Activated naive CD8-positive, alpha-beta T cell (primary cell): ENCODE data around the gene USP6NL.
"Not testable (repeated sequence)": the region's sequence is repeated elsewhere in the genome, so short reads cannot be mapped to it uniquely, and the experiment has no call there.

Source experiments
- H3K27ac Mint-ChIP-seq: one replicate; pipeline ENCODE4 v1.8.0; 2021; ENCODE audit warnings: mixed read lengths
- H3K27me3 Mint-ChIP-seq: one replicate; pipeline ENCODE4 v1.8.0; 2021; ENCODE audit warnings: mixed read lengths
- H3K36me3 Mint-ChIP-seq: one replicate; pipeline ENCODE4 v1.8.0; 2021; ENCODE audit warnings: mixed read lengths
- H3K4me1 Mint-ChIP-seq: one replicate; pipeline ENCODE4 v1.8.0; 2021; ENCODE audit warnings: low read depth, mixed read lengths
- H3K4me3 Mint-ChIP-seq: one replicate; pipeline ENCODE4 v1.8.0; 2021; ENCODE audit warnings: mild to moderate bottlenecking, mixed read lengths
- H3K9me3 Mint-ChIP-seq: one replicate; pipeline ENCODE4 v1.8.0; 2021; ENCODE audit warnings: low read depth, mixed read lengths

USP6NL gene

DNA sequence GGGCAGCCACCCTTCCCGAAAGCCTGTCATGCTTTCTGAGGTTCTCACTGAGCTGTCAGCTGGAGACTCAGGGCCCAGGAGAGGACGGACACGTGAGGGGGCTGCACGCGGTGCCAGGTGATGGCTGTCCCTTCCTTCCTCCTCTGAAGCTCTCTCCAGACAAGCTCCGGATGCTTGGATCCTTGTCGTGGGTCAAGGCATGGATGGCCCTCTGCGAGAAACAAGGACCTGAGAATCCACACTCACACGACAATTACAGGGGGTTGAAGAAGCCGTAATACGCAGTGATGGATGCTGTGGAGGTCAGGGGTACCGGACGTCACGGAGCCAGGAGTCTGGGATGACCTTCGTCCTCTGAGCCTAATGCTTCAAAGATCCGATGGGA lies 170.3 kb downstream of the USP6NL start:
- H3K27ac Mint-ChIP-seq: peak overlapping the region; percentile 86
- H3K27me3 Mint-ChIP-seq: peaks cover 1% of the 10 kb centered on the region

DNA sequence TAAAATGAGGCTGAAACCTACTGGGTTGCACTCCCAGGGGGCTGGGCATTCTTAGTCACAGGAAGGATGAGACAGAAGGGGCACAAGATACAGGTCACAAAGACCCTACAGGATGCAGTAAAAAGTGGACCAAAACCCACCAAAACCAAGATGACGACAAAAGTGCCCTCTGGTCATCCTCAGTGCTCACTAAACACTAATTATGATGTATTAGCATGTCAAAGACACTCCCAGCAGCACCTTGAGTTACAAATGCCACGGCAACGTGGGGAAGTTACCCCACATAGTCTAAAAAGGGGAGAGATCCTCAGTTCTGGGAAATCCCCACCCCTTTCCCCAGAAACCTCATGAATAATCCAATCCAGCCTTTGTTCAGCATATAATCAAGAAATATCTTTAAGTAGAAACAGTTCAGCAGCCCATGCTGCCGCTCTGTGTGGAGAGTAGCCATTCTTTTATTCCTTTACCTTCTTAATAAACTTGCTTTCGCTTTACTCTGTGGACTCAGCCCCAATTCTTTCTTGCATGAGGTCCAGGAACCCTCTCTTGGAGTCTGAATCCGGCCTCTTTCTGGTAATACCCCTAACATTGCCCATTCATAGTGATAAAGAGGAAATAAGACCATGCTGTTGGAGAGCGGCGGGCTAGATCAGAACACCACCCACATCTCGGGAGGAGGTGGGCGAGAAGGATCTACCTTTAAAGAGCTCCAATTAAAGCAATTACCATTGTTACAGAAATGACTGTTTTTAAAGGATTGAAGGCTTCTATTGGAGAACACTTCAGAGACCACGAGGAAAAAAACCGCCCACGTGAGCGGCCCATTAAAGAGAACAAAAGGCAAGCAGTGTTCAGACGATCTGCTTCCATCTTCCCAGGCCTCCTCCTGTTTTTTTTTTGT lies 170.9 kb downstream of the USP6NL start:
- Mint-ChIP-seq H3K27ac (peak overlapping the region; percentile 86), H3K4me3 (peak overlapping the region; percentile 30), H3K36me3 (no peaks in the 10 kb centered on the region), H3K27me3 (no peaks in the 10 kb centered on the region), H3K9me3 (no peaks in the 10 kb centered on the region), H3K4me1 (peaks cover 17% of the 10 kb centered on the region)

More for the DNA sequence above, 170.3 kb downstream of the USP6NL start:
- no peaks in the 10 kb centered on the region for H3K9me3 Mint-ChIP-seq
- peaks cover 22% of the 10 kb centered on the region for H3K4me1 Mint-ChIP-seq
- H3K36me3 Mint-ChIP-seq: no peaks in the 10 kb centered on the region
- no peak overlapping the region for H3K4me3 Mint-ChIP-seq

DNA sequence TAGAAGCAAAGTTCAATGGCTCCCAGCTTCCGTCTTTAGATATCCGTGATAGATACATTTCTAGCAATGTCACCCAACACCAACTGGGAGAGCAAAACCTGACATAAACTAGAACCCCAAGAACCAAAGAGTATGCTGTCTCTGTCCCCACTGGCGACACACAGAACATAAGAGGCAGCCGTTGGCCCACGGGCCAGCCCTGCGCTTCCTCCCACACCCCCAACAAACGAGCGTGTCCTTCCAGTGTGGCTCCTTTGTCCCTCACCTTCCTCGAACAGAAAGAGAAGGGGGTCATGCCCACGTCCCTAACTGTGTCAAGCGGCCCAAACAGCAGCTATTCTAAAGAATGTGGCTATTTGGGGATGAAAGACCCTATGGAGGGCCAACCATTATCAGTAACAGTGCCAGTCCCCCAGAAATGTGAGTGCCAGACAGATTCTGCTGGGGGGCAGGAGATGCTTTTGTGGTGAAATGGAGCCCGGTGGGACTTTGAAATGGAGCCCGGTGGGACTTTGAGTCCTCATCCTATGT lies 171.9 kb downstream of the USP6NL start:
- H3K27me3 Mint-ChIP-seq: no peaks in the 10 kb centered on the region
- peaks cover 20% of the 10 kb centered on the region for H3K4me1 Mint-ChIP-seq
- H3K9me3 Mint-ChIP-seq: no peaks in the 10 kb centered on the region
- no peaks in the 10 kb centered on the region for H3K36me3 Mint-ChIP-seq
- no peak overlapping the region for H3K27ac Mint-ChIP-seq
- no peak overlapping the region for H3K4me3 Mint-ChIP-seq

GRCh38 chr10:11437391-11438142 lies 173.9 kb downstream of the USP6NL start:
- no peak overlapping the region for H3K4me3 Mint-ChIP-seq
- no peaks in the 10 kb centered on the region for H3K36me3 Mint-ChIP-seq
- H3K4me1 Mint-ChIP-seq: peaks cover 20% of the 10 kb centered on the region
- no peaks in the 10 kb centered on the region for H3K9me3 Mint-ChIP-seq
- H3K27ac Mint-ChIP-seq: no peak overlapping the region
- no peaks in the 10 kb centered on the region for H3K27me3 Mint-ChIP-seq

- H3K4me3 Mint-ChIP-seq, H3K27ac Mint-ChIP-seq, H3K36me3 Mint-ChIP-seq, H3K27me3 Mint-ChIP-seq, H3K9me3 Mint-ChIP-seq: not testable (repeated sequence)
- peaks cover 17% of the 10 kb centered on the region for H3K4me1 Mint-ChIP-seq
These were observed 175.0 kb downstream of the USP6NL start for GRCh38 chr10:11436445-11436844.

- peaks cover 12% of the 10 kb centered on the region for H3K4me1 Mint-ChIP-seq
- H3K27ac Mint-ChIP-seq: no peak overlapping the region
- no peaks in the 10 kb centered on the region for H3K9me3 Mint-ChIP-seq
- no peak overlapping the region for H3K4me3 Mint-ChIP-seq
- H3K36me3 Mint-ChIP-seq: no peaks in the 10 kb centered on the region
- H3K27me3 Mint-ChIP-seq: no peaks in the 10 kb centered on the region
These were observed 175.9 kb downstream of the USP6NL start for GRCh38 chr10:11435581-11435981.

- Mint-ChIP-seq H3K27ac (no peak overlapping the region), H3K27me3 (no peaks in the 10 kb centered on the region), H3K4me1 (peaks cover 4% of the 10 kb centered on the region), H3K36me3 (no peaks in the 10 kb centered on the region), H3K4me3 (no peak overlapping the region), H3K9me3 (no peaks in the 10 kb centered on the region)
These were observed 177.1 kb downstream of the USP6NL start for GRCh38 chr10:11434324-11434723.

- H3K4me1 Mint-ChIP-seq: peaks cover 3% of the 10 kb centered on the region
- no peaks in the 10 kb centered on the region for H3K36me3 Mint-ChIP-seq
- no peak overlapping the region for H3K4me3 Mint-ChIP-seq
- no peaks in the 10 kb centered on the region for H3K27me3 Mint-ChIP-seq
- H3K9me3 Mint-ChIP-seq: no peaks in the 10 kb centered on the region
- no peak overlapping the region for H3K27ac Mint-ChIP-seq
These were observed 177.8 kb downstream of the USP6NL start for GRCh38 chr10:11433657-11434056.

DNA sequence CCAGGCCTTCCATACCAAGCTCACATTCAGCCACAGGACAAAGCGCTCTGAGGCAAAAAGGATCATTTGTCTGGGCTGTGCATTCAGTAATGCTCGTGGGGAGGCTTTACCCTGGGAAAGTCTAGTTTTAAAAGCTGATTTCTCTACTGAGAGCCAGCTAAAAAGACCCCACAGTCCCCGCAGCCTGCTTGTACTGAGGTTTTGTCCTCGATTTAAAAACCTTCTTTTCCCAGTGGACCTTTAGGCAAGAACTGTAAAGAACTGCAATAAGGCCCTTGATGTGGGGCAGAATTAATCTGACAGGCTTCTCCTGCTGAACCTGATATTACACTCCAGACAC lies 180.3 kb downstream of the USP6NL start:
- H3K4me3 Mint-ChIP-seq: no peak overlapping the region
- peaks cover 1% of the 10 kb centered on the region for H3K36me3 Mint-ChIP-seq
- H3K27me3 Mint-ChIP-seq: no peaks in the 10 kb centered on the region
- H3K27ac Mint-ChIP-seq: no peak overlapping the region
- H3K9me3 Mint-ChIP-seq: peaks cover 2% of the 10 kb centered on the region
- peaks cover 5% of the 10 kb centered on the region for H3K4me1 Mint-ChIP-seq

GRCh38 chr10:11430421-11431215 lies 180.8 kb downstream of the USP6NL start:
- no peak overlapping the region for H3K4me3 Mint-ChIP-seq
- no peak overlapping the region for H3K27ac Mint-ChIP-seq
- H3K36me3 Mint-ChIP-seq: peaks cover 6% of the 10 kb centered on the region
- H3K9me3 Mint-ChIP-seq: peaks cover 8% of the 10 kb centered on the region
- H3K4me1 Mint-ChIP-seq: peaks cover 10% of the 10 kb centered on the region
- no peaks in the 10 kb centered on the region for H3K27me3 Mint-ChIP-seq

DNA sequence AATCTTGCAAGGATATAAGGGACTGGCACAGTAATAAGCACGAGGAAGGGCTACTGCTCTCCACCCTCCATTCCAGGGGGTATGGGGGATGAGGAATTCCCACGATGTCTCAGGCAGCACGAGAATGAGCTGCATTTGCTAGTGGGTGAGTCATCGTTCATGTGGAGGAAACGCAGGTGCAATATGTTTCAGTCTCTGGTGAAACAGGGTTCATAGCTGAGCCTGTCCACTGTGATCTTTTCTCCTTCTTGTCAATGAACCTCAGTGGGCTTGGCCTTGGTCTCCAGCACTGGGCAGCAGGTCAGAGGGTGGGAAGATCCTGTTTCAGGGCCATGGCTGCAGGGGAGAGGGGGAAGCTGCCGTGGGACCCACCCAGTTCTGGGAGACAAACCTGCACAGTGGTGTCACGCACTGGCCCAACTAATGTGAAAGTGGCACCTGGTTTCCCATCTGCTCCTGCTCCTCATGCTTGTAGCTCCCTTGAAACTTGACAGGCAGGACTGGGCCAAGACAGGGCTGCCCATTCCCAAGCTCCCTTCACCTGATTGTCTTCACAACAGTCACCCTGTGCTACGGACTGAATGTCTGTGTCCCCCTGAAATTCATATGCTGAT lies 181.9 kb downstream of the USP6NL start:
- peaks cover 8% of the 10 kb centered on the region for H3K9me3 Mint-ChIP-seq
- peaks cover 16% of the 10 kb centered on the region for H3K4me1 Mint-ChIP-seq
- no peak overlapping the region for H3K27ac Mint-ChIP-seq
- H3K36me3 Mint-ChIP-seq: peaks cover 6% of the 10 kb centered on the region
- H3K4me3 Mint-ChIP-seq: no peak overlapping the region
- no peaks in the 10 kb centered on the region for H3K27me3 Mint-ChIP-seq

DNA sequence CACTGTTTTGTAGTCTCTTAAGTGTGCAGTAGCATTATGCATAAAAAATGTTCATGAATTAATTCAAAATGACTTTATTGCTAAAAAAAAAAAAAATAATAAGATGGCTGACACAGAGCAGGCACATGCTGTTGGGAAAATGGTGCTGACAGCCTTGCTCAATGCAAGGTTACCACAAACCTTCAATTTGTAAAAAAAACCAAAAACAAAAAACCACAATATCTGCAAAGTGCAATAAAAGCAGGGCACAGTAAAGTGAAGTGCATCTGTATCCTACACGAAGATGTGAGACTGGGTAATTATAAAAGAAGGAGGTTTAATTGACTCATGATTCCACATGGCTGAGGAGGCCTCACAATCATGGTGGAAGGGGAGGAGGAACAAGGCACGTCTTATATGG lies 185.8 kb downstream of the USP6NL start:
- Mint-ChIP-seq H3K4me3 (no peak overlapping the region), H3K27me3 (no peaks in the 10 kb centered on the region), H3K27ac (peak overlapping the region; percentile 28), H3K4me1 (peaks cover 18% of the 10 kb centered on the region), H3K36me3 (peaks cover 10% of the 10 kb centered on the region), H3K9me3 (peaks cover 24% of the 10 kb centered on the region)

GRCh38 chr10:11425296-11425610 lies 186.2 kb downstream of the USP6NL start:
- no peak overlapping the region for H3K27ac Mint-ChIP-seq

GRCh38 chr10:11424456-11425295 lies 186.8 kb downstream of the USP6NL start:
- no peak overlapping the region for H3K27ac Mint-ChIP-seq
- H3K4me1 Mint-ChIP-seq: peaks cover 18% of the 10 kb centered on the region
- no peak overlapping the region for H3K4me3 Mint-ChIP-seq
- H3K27me3 Mint-ChIP-seq: no peaks in the 10 kb centered on the region
- peaks cover 32% of the 10 kb centered on the region for H3K9me3 Mint-ChIP-seq
- H3K36me3 Mint-ChIP-seq: peaks cover 15% of the 10 kb centered on the region

More at GRCh38 chr10:11425296-11425610, 186.2 kb downstream of the USP6NL start:
- Mint-ChIP-seq H3K27me3 (no peaks in the 10 kb centered on the region), H3K4me1 (peaks cover 18% of the 10 kb centered on the region), H3K9me3 (peaks cover 26% of the 10 kb centered on the region), H3K36me3 (peaks cover 12% of the 10 kb centered on the region), H3K4me3 (no peak overlapping the region)
